MM.1S (cell line): ENCODE data around the gene FAM25C.
"Not testable (repeated sequence)": the region's sequence is repeated elsewhere in the genome, so short reads cannot be mapped to it uniquely, and the experiment has no call there.

Experiments
- EZH2 ChIP-seq: fragments of 300-600 bp; sonication (generic); optimal IDR thresholded peaks from 2 replicates; pipeline ENCODE3; 2017; ENCODE audit warnings: low read depth, mild to moderate bottlenecking, antibody characterized with exemption, low read length, mixed read lengths
- EZH2phosphoT487 ChIP-seq: fragments of 300-600 bp; sonication (generic); IDR thresholded peaks from 2 replicates; pipeline ENCODE4 v1.6.1; 2018; ENCODE audit warnings: antibody characterized with exemption, low read length
- TF ChIP-seq, protein P1 (sequence below): fragments of 300-600 bp; sonication (generic); IDR thresholded peaks from 2 replicates; pipeline ENCODE4 v1.5.1; 2016; ENCODE audit warnings: antibody characterized with exemption, low read length, mixed read lengths

DNA sequence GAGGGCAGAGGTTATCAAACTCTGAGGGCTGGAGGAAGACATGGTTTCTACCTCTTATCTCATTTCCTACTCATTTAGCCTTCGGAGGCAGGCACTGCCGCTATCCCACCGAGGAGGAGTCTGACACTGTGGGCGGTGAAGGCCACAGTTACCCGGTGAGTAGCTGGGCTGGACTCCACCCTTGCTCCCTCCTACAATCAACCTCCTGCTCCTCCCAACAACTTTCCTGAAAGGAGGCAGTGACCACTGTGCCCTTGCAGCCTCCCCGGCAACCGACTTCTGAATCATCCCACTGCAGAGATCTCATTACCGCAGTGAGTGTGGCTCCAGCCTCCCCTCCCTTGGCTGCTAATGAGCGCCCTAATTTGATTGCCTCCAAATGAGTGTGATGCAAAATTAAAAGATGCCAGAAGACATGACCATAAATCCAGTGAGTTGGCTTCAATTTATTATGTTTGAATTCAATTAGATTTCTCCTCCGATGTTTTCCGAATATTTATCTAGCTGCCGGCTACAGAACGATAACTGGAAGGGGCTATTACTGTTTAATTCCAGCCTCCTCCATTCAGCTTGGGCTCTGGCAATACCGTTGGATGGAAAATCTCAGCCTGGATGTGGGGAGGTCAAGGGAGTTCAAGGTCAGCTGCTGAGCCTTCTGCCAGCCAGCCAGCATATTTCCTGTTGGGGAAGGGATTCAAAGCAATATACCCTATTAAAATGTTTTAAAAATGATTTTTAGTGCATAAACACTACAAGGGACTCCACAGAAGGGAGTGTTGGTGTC, 35.1 kb downstream of the FAM25C start:
- TF ChIP-seq EZH2, EZH2phosphoT487: not testable (repeated sequence)
- TF ChIP-seq, protein P1, sequence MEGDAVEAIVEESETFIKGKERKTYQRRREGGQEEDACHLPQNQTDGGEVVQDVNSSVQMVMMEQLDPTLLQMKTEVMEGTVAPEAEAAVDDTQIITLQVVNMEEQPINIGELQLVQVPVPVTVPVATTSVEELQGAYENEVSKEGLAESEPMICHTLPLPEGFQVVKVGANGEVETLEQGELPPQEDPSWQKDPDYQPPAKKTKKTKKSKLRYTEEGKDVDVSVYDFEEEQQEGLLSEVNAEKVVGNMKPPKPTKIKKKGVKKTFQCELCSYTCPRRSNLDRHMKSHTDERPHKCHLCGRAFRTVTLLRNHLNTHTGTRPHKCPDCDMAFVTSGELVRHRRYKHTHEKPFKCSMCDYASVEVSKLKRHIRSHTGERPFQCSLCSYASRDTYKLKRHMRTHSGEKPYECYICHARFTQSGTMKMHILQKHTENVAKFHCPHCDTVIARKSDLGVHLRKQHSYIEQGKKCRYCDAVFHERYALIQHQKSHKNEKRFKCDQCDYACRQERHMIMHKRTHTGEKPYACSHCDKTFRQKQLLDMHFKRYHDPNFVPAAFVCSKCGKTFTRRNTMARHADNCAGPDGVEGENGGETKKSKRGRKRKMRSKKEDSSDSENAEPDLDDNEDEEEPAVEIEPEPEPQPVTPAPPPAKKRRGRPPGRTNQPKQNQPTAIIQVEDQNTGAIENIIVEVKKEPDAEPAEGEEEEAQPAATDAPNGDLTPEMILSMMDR = not testable (repeated sequence)
